Cardiac fibroblast (primary cell): ENCODE results near the gene MARK4.
"Not testable (repeated sequence)": the region's sequence is repeated elsewhere in the genome, so short reads cannot be mapped to it uniquely, and the experiment has no call there.

ENCODE experiments used
- DNase-seq, 2 donors: peaks; one replicate each; pipeline versions ENCODE4 v3.0.0 to v3.0.0-alpha.2; 2010; ENCODE audit warnings: low read depth in 2 of 2
- H3K4me3 ChIP-seq, 2 donors: replicated peaks in 1 of 2; 1 replicate in 1 of 2; 2 replicates in 1 of 2; pipeline ENCODE4 v1.5.1; 2011; ENCODE audit warnings: low read depth in 2 of 2, low read length in 2 of 2, mild to moderate bottlenecking in 2 of 2, moderate library complexity in 1 of 2
- CTCF ChIP-seq: IDR thresholded peaks from one replicate; pipeline ENCODE4 v1.5.1; 2011; ENCODE audit warnings: low read depth, mild to moderate bottlenecking, low read length, inconsistent platforms

The MARK4 gene

DNA sequence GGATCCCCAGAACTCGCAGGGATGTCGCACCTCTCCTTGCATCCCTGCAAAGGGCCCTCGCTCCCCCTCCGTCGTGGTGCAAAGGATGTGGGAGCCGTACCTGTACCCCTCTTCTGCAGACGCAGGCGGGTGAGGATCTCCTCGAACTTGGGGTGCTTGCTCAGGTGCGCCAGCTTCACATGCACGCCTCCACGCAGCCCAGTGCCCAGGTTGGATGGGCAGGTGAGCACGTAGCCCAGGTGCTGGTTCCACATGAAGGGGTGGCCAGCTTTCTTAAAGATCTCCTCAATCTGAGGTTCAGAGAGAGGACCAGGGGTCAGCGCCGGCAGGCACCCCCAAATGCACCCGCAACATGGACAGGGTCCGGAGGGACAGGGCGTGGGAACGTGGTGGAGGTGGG lies 56.3 kb downstream of the MARK4 start:
- DNase-seq: no peak
- TF ChIP-seq CTCF: no peak
- no peak overlapping the region for H3K4me3 ChIP-seq

DNA sequence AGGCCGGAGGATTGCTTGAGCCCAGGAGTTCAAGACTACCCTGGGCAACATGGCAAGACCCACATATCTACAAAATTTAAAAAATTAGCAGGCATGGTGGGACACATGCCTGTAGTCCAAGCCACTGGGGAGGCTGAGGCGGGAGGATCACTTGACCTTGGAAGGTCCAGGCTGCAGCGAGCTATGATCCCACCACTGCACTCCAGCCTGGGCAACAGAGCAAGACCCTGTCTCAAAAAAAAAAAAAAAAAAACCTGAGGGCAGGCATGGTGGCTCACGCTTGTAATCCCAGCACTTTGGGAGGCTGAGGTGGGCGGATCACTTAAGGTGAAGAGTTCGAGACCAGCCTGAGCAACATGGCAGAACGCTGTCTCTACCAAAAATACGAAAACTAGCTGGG lies 58.3 kb downstream of the MARK4 start:
- not testable (repeated sequence) for H3K4me3 ChIP-seq, DNase-seq

GRCh38 chr19:45311621-45312020 lies 60.5 kb downstream of the MARK4 start:
- no peak overlapping the region for H3K4me3 ChIP-seq
- no peak for TF ChIP-seq CTCF
- no peak for DNase-seq

GRCh38 chr19:45312285-45312684 lies 61.2 kb downstream of the MARK4 start:
- DNase-seq, H3K4me3 ChIP-seq: not testable (repeated sequence)

DNA sequence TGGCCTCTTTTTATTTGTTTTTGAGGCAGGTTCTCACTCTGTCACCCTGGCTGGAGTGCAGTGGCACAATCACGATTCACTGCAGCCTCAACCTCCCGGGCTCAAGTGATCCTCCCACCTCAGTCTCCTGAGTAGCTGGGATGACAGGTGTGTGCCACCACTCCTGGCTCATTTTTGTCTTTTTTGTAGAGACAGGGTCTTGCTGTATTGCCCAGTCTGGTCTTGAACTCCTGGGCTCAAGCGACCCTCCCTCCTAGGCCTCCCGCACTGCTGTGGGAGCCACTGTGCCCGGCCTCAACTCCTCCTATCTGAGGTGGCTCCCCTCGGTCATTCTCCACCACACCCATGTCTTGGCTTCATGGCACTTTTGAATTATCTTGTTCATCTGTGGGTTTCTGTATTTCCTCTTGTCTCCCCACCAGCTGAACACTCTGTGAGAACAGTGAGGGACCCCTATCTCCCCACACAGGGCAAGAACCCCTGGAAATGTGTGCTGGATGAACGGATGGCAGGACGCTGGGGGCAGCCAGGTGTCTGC lies 63.7 kb downstream of the MARK4 start:
- no peak overlapping the region for H3K4me3 ChIP-seq
- no peak for DNase-seq
- TF ChIP-seq CTCF: no peak

DNA sequence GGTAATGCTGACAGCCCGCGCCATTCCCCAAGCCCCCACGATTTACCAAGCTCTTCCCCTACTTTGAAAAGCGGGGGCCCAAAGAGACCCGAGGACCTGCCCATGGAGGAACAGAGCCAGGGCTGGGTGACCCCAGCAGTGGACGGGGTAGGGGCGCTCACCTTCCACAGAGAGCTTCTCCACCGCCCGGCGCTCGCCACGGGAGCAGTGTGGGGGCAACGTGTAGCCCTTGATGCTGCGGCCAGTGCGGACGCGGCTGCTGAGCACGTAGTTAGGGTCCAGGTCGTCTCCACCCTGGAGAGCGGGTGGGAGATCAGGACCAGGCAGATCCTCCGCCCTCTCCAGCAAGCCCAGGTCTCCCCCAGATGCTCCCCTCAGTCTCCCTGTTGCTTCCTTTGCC lies 64.2 kb downstream of the MARK4 start:
- TF ChIP-seq CTCF: no peak
- DNase-seq: no peak
- H3K4me3 ChIP-seq: no peak overlapping the region

DNA sequence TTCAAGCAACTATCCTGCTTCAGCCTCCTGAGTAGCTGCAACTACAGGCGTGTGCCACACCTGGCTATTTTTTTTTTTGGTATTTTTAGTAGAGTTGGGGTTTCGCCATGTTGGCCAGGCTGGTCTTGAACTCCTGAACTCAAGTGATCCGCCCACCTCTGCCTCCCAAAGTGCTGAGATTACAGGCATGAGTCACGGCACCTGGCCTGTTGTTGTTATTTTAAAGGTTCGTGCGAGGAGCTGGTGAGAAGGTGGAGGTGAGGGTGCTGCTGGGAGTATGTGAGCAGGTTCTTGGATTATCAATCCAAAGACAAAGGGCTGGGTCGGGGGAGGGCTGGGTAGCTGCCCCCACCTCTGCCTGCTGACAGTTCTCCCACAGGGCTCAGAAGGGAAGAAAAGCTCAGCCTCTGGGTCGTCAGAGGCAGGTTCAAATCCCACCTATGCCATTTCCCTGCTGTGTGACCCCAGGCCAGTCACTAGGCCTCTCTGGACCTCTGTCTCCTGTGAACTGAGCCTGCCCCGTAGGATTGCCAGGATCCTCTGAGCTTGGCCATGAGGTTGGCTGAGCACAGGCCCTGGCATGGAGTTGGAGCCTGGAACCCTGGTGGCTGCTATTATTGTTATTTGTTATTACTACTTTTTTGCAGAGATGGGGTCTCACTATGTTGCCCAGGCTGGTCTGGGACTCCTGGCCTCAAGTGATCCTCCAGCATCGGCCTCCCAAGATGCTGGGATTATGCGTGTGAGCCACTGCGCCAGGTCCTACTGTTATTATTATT lies 70.1 kb downstream of the MARK4 start:
- no peak overlapping the region for H3K4me3 ChIP-seq
- no peak for DNase-seq
- no peak for TF ChIP-seq CTCF

DNA sequence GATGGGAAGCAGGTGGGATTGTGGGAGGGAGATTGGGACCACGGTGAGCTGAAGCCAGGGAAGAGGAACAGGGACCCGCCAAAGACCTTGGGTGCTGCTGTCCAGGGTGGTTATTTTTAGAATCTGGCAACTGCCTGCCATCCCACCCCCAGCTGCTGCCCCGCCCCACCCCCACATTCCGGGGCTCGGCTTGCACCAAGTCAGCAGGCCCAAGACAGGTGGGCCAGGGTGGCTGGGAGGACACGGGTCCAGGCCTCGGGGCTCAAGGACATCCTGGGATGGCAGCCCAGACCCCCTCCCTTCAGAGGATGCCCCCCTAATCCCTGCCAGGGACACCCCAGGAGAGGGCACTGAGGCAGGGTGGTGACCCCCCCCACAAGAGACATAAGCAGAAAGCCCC lies 70.8 kb downstream of the MARK4 start:
- no peak overlapping the region for H3K4me3 ChIP-seq
- no peak for TF ChIP-seq CTCF
- DNase-seq: no peak
